Raji (cell line): ENCODE results near the gene FARP1.

Experiments used
- POLR2A ChIP-seq: IDR thresholded peaks from 2 replicates; pipeline ENCODE4 v1.6.1; 2011; ENCODE audit warnings: low read depth, low read length, control low read depth; ENCODE audit not compliant: insufficient read depth

Gene FARP1

GRCh38 chr13:98360545-98360944 is 217.7 kb downstream of the FARP1 start:
- no peak for TF ChIP-seq POLR2A

GRCh38 chr13:98363326-98363725 is 220.4 kb downstream of the FARP1 start:
- TF ChIP-seq POLR2A, result no peak

- no peak for TF ChIP-seq POLR2A
These were observed 221.3 kb downstream of the FARP1 start for GRCh38 chr13:98364179-98364578.

GRCh38 chr13:98364647-98365046 is 221.8 kb downstream of the FARP1 start:
- TF ChIP-seq POLR2A, result no peak

GRCh38 chr13:98365302-98365701 is 222.4 kb downstream of the FARP1 start:
- no peak for TF ChIP-seq POLR2A

- no peak for TF ChIP-seq POLR2A
These were observed 223.1 kb downstream of the FARP1 start for GRCh38 chr13:98366010-98366409.

GRCh38 chr13:98366443-98366842 is 223.5 kb downstream of the FARP1 start:
- TF ChIP-seq POLR2A, result no peak

GRCh38 chr13:98366959-98367358 is 224.1 kb downstream of the FARP1 start:
- TF ChIP-seq POLR2A, result no peak

GRCh38 chr13:98368019-98368418 is 225.1 kb downstream of the FARP1 start:
- TF ChIP-seq POLR2A, result no peak

- TF ChIP-seq POLR2A, result no peak
These were observed 227.4 kb downstream of the FARP1 start for GRCh38 chr13:98370261-98370660.

GRCh38 chr13:98370806-98371515 is 228.1 kb downstream of the FARP1 start:
- no peak for TF ChIP-seq POLR2A

GRCh38 chr13:98371516-98372023 is 228.7 kb downstream of the FARP1 start:
- no peak for TF ChIP-seq POLR2A

GRCh38 chr13:98372876-98373275 is 230.0 kb downstream of the FARP1 start:
- TF ChIP-seq POLR2A, result no peak

GRCh38 chr13:98374750-98375149 is 231.9 kb downstream of the FARP1 start:
- no peak for TF ChIP-seq POLR2A

- TF ChIP-seq POLR2A, result no peak
These were observed 234.9 kb downstream of the FARP1 start for GRCh38 chr13:98377635-98378378.

GRCh38 chr13:98384739-98385138 is 241.8 kb downstream of the FARP1 start:
- no peak for TF ChIP-seq POLR2A
